GM12891 (cell line): ENCODE data around the gene DSCAM.

Experiments used
- DNase-seq: peaks from one replicate; pipeline ENCODE4 v3.0.0; 2011; ENCODE audit warnings: low spot score; ENCODE audit not compliant: insufficient read length
- FAIRE-seq: peaks from 2 replicates; lab custom pipeline; 2011; peaks lifted over from hg19 to GRCh38; lab: Jason Lieb, UNC
- PAX5 ChIP-seq: IDR thresholded peaks from 2 replicates; pipeline ENCODE4 v1.6.1; 2011; ENCODE audit warnings: low read length, moderate library complexity, mild to moderate bottlenecking; ENCODE audit not compliant: insufficient read depth, severe bottlenecking
- POLR2A ChIP-seq: IDR thresholded peaks from 2 replicates; pipeline ENCODE4 v1.6.1; 2011; ENCODE audit warnings: low read depth, low read length, control low read depth
- POLR2AphosphoS5 ChIP-seq: IDR thresholded peaks from 2 replicates; pipeline ENCODE4 v1.6.1; 2011; ENCODE audit warnings: low read depth, low read length, control low read depth
- POU2F2 ChIP-seq: IDR thresholded peaks from 2 replicates; pipeline ENCODE4 v1.6.1; 2011; ENCODE audit warnings: low read depth, mild to moderate bottlenecking, control low read depth, low read length, moderate library complexity
- SPI1 ChIP-seq: IDR thresholded peaks from 2 replicates; pipeline ENCODE4 v1.6.1; 2011; ENCODE audit warnings: low read depth, low read length, control low read depth
- TAF1 ChIP-seq: IDR thresholded peaks from 2 replicates; pipeline ENCODE4 v1.6.1; 2011; ENCODE audit warnings: low read depth, low read length, control low read depth

DSCAM gene

DNA sequence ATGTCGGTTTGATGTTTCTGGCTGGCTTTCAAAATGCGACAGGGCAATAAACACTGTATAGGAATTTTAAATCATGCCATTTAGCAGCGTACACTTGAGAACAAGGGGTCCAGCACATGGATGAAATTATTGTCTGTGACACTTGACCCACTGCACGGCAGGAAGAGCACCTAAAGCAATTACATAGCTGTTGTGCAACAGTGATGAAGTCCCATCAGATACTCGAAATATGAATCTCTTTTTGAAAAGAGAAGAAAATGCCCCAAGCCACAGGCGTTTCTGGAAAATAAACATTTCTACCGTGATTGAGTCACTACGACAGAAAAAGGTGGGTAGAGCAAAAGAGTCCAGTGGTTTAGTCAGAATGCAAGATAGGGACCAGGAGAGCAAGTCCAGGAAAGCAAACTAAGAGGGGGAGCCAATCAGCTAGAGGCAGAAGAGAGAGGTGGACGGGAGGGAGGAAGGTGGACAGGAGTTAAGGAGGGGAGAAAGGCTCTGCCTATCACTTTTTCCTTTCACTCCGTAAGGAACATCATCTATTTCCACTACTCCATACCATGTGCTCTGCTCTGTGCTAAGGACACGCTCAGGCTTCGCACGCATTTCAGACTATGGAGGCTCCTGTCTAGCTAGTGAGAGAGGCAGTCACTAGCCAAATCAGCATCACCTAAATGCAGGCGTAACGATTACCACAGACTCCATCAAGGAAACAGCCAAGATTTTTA, 6.4 kb downstream of the DSCAM start:
- no peak for FAIRE-seq

DNA sequence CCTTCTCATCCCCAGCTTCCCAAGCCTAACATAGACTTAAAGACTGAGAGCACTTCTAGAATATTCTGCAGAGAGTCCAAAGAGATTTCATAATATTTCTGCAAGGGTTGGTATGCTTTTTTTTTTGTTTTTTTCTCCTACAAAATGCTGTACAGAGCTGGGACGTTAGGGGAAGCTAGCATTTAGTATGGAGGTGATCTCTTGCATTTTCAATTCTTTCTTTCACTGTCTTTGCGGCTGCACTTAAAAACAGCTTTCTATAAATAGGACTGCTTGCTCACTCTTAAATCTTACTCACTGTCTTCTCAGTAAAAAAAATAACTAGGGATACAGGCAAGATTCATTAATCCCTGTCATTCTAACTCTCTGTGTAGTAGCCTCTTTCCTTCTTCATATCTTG, 7.4 kb downstream of the DSCAM start:
- no peak for DNase-seq
- no peak for FAIRE-seq
- TF ChIP-seq TAF1 (no peak), POLR2A (no peak), POU2F2 (no peak), SPI1 (no peak), POLR2AphosphoS5 (no peak), PAX5 (no peak)

More for the DNA sequence above, 6.4 kb downstream of the DSCAM start:
- DNase-seq, result no peak
- TF ChIP-seq SPI1, result no peak
- no peak for TF ChIP-seq POLR2A
- no peak for TF ChIP-seq TAF1
- TF ChIP-seq POU2F2, result no peak
- TF ChIP-seq POLR2AphosphoS5, result no peak
- TF ChIP-seq PAX5, result no peak

DNA sequence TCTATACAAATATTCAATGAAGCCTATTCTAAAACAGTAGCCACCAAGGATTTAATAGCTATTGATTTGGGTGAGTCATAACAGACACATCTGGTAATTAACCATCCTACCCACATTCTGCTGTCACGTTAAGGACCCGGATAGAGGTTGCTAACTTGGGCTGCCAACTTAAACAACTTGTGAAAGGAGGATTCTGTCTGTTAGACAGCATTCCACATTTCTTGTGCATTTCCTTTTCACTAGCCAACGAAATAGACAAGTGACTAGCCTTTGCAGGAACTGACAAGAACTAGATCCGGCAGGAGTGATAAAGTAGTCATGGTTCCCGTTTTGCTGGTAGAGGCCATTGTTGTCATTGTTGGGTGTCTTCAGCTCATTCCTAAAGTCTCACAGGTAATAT, 9.5 kb downstream of the DSCAM start:
- TF ChIP-seq SPI1 (no peak), POU2F2 (no peak), POLR2AphosphoS5 (no peak), POLR2A (no peak), PAX5 (no peak), TAF1 (no peak)
- no peak for DNase-seq
- FAIRE-seq, result no peak

DNA sequence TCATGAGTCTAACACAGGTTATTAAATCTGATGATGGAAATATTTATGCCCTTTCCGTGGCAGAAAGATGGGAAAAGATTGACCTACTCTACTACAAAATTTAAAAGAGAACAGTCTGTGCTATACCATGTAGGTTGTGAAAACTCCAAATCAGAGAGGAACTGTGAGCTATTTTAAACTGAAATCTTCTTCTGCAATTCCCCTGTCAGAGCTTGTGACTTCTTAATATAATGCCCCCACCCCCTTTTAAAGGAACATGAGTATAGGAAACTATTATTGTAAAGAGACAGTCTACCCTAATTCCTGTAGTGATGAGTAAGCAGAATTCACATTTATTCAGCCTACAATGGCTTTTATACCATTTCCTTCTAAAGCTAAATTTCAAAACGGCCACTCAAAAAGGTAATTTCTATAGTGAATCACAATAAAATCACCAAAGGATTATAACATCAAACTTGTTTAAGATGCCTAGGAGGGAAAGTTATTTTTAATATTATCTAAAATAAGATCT, 11.7 kb downstream of the DSCAM start:
- TF ChIP-seq POU2F2 (no peak), PAX5 (no peak), POLR2A (no peak), SPI1 (no peak), POLR2AphosphoS5 (no peak), TAF1 (no peak)
- FAIRE-seq (no peak), DNase-seq (no peak)

DNA sequence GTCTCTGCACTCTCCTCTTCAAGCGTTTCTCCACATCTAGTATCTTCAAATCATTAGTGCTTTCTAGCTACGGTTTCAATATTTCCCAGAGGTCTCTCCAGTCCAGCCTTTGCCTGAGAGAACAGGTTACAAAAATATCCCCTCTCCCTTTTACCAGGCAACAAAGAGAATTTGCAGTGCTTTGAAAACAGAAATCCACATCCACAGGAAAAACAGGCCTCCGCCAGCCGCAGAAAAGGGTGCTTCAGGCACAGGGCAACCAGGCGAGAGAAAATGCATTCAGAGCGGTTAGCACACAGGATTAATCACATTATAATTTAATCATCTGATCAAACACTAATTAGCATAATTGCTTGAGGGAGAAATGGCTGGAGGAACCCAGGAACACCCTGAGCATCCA, 13.8 kb downstream of the DSCAM start:
- FAIRE-seq, result no peak
- TF ChIP-seq POLR2AphosphoS5, result no peak
- no peak for TF ChIP-seq POLR2A
- no peak for TF ChIP-seq POU2F2
- TF ChIP-seq PAX5, result no peak
- no peak for TF ChIP-seq TAF1
- TF ChIP-seq SPI1, result no peak
- DNase-seq, result no peak

DNA sequence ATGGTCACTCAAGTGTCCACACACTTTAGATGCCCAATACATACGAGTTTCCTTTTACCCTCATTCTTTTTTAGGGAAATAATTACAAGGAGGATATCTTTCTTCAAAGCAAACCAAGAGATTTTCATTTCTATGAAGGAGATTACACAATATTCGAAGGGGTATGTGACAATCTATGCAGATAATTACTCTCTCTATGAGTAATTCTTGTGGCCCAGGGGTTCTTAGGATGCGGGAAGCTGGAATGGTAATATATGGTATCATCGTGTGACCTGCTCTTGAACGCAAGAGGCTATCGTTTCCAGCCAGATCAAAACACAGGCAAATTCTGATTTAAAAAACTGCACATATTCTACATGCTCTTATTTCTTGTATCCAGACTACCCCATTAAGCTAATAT, 14.6 kb downstream of the DSCAM start:
- DNase-seq (no peak), FAIRE-seq (no peak)
- no peak for TF ChIP-seq PAX5
- no peak for TF ChIP-seq TAF1

DNA sequence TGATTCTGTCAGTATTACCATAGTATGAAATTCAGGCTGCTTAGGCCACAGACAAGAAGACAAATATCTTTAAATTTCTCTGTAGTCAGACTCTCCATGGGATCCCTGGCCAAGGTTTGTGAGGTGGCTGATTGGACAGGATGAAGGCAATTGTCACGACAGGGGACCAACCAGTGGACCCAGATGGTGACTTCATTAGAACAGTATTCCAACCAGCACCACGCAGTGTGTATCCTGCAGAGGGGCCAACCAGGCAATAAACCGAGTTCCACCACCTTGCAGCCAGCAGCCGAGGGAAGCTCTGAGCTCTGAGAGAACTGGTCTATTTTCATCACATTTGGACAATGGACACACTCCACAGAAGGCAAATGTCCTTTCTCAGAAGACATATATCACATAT, 16.1 kb downstream of the DSCAM start:
- DNase-seq (no peak), FAIRE-seq (no peak)
- no peak for TF ChIP-seq SPI1
- no peak for TF ChIP-seq PAX5
- no peak for TF ChIP-seq POLR2A
- no peak for TF ChIP-seq POLR2AphosphoS5
- TF ChIP-seq POU2F2, result no peak
- no peak for TF ChIP-seq TAF1

DNA sequence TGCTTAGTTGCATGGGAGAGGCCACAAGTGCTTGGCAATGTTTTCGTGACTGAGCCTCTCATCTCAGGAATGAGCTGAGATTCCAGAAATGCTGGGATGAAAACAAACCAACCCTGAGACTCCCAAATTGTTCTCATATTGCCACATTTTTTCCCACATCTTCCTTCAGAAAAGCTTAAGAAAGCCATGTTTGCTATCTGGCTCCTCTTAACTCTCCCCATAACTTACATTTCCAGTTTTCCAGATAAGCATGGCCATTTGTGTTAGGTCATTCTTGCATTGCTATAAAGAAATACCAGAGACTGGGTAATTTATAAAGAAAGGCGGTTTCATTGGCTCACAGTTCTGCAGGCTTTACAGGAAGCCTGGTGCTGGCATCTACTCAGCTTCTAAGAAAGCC, 17.2 kb downstream of the DSCAM start:
- no peak for DNase-seq
- no peak for FAIRE-seq
- TF ChIP-seq POLR2AphosphoS5 (no peak), TAF1 (no peak), PAX5 (no peak), SPI1 (no peak), POU2F2 (no peak), POLR2A (no peak)

DNA sequence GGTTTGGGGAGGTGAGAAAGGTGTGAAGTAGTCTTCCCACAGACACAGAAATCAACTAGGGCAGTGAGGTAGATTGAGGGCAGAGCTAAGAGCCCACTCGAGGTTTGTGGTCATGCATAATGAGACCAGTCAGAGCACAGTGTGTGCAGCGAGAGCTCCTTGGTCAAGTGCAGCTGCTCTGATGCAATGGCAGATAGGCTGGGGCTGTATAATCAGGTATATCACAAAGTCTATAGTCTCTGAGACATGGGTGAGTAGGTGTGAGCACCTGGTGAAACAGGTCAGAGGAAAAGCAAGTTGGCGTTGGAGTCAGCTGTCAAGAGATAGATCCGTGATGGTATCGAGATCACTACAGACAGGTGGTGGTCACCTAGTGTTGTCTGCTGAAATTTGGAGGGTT, 17.6 kb downstream of the DSCAM start:
- TF ChIP-seq POLR2A (no peak), POU2F2 (no peak), SPI1 (no peak), POLR2AphosphoS5 (no peak), PAX5 (no peak), TAF1 (no peak)
- DNase-seq, result no peak
- no peak for FAIRE-seq

DNA sequence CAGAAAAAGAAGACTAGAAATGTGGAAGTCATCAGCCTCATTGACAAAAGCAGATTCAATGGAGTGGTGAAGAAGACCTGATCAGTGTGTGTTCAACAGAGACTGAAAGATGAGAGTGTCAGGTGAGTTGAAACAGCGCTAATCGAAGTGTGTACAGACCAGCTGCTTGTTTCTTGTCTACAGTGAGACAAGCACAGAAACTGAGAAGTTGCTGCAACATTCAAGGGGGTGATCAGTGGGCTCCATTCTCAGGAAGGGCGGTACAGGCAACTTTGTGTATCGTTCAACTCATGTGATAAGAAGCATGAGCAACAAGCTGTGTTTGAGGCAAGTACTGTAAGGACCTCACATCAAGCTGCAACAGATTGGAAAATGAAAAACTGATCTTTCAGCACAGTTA, 19.4 kb downstream of the DSCAM start:
- TF ChIP-seq POLR2AphosphoS5 (no peak), PAX5 (no peak)
- no peak for FAIRE-seq

More for the DNA sequence above, 19.4 kb downstream of the DSCAM start:
- no peak for DNase-seq
